Sigmoid colon (tissue), 4 donors: ENCODE results near the gene FAU.

ENCODE experiments used
- EP300 ChIP-seq, 4 donors: sonication (generic); formaldehyde crosslinking; IDR thresholded peaks; one replicate each; pipeline ENCODE4 v1.6.1; 2017; ENCODE audit warnings: antibody characterized with exemption in 4 of 4
- POLR2A ChIP-seq, 2 donors: fragments of 450-650 bp; IDR thresholded peaks; one replicate each; pipeline ENCODE4 v1.6.1; 2016; ENCODE audit warnings: antibody characterized with exemption in 2 of 2, mild to moderate bottlenecking in 2 of 2, moderate library complexity in 2 of 2
- POLR2AphosphoS5 ChIP-seq, 4 donors: sonication (generic); formaldehyde crosslinking; IDR thresholded peaks; one replicate each; pipeline ENCODE4 v1.6.1; 2017; ENCODE audit warnings: antibody characterized with exemption in 4 of 4
- TF ChIP-seq, protein P1 (sequence below), 4 experiments: fragments of 450-650 bp in 3 of 4; fragments of 200-600 bp in 1 of 4; IDR thresholded peaks; one replicate each; pipeline ENCODE4 v1.5.1; 2016 to 2019; ENCODE audit warnings: antibody characterized with exemption in 4 of 4, mild to moderate bottlenecking in 3 of 4, moderate library complexity in 2 of 4

DNA sequence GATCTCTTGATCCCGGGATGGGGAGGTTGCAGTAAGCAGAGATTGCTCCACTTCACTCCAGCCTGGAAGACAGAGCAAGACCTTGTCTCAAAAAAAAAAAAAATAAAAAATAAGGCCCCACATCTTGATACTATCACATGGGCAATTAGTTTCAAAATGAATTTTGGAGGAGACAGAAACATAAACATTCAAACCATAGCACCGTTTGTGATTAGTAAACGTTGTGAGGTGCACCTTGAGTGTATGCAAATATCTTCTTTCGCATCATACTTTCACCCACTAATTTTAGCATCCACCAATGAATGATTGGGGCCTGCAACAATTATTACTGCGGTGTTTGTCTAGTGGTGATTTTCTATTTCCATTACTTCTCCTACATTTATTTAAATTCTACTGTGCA lies 37.1 kb upstream of the FAU start:
- no peak for TF ChIP-seq POLR2AphosphoS5 (IDR thresholded peaks at IDR 0.05)
- TF ChIP-seq, protein P1, sequence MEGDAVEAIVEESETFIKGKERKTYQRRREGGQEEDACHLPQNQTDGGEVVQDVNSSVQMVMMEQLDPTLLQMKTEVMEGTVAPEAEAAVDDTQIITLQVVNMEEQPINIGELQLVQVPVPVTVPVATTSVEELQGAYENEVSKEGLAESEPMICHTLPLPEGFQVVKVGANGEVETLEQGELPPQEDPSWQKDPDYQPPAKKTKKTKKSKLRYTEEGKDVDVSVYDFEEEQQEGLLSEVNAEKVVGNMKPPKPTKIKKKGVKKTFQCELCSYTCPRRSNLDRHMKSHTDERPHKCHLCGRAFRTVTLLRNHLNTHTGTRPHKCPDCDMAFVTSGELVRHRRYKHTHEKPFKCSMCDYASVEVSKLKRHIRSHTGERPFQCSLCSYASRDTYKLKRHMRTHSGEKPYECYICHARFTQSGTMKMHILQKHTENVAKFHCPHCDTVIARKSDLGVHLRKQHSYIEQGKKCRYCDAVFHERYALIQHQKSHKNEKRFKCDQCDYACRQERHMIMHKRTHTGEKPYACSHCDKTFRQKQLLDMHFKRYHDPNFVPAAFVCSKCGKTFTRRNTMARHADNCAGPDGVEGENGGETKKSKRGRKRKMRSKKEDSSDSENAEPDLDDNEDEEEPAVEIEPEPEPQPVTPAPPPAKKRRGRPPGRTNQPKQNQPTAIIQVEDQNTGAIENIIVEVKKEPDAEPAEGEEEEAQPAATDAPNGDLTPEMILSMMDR (IDR thresholded peaks at IDR 0.05) = no peak
- no peak for TF ChIP-seq EP300 (IDR thresholded peaks at IDR 0.05)
- no peak for TF ChIP-seq POLR2A (IDR thresholded peaks at IDR 0.05)
